NCI-H748 treated with DMSO at 0.1 percent for 48 hours (cell line): Measurements from ENCODE around the gene DPF3.
"Not testable (repeated sequence)": the region's sequence is repeated elsewhere in the genome, so short reads cannot be mapped to it uniquely, and the experiment has no call there.

Source experiments
- DNase-seq: peaks from one replicate; lab custom pipeline; 2025; lab: John Stamatoyannopoulos, UW

The DPF3 gene

DNA sequence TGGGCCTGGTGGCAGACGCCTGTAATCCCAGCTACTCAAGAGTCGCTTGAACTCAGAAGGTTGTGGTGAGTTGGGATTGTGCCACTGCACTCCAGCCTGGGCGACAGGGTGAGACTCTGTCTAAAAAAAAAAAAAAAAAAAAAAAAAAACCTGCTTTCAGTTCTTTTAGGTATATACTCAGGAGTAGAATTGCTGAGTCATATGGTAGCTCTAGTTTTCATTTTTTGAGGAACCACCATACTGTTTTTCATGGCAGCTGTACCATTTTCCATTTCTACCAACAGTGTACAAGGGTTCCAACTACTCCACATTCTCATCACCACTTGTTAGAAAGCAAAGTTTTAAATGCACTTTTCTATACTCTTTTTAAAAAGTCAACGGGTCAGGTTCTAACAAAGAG lies 119.8 kb downstream of the DPF3 start:
- no peak for DNase-seq

DNA sequence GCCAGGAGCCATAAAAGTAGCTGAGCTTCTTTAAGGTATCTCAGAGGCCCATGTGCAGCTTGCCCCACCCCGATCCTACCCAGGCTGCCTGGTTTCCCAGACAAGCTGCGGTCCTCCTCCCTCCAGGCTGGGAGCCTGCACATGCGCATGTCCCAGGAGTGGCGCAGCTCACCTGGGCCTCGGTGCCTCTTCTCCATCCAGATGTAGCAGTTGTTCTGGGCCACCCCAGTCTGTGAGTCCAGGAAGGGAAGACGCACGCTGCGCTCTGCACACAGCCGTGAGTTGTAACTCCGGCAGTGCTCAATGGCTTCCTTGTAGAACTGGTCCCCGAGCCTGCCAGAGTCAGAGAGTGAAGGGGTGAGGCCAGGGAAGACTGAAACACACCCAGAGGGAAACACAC lies 122.3 kb downstream of the DPF3 start:
- DNase-seq = no peak

DNA sequence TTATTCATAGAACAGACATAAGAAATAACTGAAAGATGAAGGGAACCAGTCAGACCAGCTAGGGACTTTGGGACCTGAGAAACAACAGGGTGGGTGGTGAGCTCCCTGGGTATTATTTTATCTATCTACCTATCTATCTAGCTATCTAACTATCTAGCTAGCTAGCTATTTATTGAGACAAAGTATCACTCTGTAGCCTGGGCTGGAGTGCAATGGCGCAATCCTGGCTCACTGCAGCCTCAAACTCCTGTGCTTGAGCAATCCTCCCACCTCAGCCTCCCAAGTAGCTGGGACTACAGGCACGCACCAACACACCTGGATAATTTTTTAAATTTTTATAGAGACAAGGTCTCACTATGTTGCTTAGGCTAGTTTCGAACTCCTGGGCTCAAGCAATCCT lies 127.6 kb downstream of the DPF3 start:
- no peak for DNase-seq

DNA sequence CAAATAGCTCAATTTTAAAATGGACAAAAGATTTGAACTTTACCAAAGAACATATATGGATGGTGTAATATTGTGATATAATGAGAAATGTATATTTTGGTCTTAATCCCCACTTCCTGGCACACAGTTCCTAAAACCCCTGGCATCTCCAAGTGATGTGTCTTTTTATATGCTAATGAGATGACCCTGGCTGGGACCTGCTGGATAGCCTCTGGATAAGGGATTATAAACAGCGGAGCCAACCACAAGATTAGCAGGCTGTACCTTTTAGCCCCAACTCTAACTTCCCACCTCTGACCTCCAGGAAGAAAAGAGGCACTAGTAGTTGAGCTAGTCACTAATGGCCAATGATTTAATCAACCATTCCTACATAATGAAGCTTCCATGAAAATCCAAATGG lies 130.0 kb downstream of the DPF3 start:
- no peak for DNase-seq

DNA sequence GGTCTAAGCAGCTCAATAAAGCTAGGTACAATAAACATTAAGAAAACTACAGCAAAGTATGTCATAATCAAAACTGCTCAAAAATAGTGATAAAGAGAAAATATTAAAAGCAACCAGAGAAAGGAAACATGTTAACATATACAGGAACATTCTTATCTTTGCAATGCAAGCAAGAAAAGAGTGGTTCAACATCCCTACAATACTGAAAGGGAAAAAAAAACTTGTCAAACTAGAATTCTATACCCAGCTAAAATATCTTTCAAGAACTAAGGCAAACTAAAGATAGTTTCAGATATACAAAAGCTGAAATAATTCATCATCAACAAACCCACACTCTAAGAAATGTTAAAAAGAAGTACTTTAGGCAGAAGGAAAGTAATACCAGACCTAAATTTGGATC lies 134.2 kb downstream of the DPF3 start:
- DNase-seq = no peak

DNA sequence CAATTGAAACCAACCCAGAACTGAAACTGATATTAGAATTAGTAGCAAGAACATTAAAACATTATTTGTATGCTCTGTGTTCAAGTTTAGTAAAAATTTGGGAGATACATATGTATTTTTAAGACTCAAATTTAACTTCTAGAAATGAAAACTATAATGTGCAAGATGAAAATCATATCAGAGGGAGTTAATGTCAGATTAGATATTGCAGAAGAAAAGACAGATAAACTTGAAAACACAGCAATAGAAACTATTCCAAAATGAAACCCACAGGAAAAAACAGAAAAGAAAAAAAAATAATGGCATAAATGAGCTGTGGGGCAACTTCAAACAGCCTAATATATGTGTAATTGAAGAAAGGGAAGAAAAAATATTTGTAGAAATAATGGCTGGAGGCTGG lies 134.9 kb downstream of the DPF3 start:
- DNase-seq = no peak

DNA sequence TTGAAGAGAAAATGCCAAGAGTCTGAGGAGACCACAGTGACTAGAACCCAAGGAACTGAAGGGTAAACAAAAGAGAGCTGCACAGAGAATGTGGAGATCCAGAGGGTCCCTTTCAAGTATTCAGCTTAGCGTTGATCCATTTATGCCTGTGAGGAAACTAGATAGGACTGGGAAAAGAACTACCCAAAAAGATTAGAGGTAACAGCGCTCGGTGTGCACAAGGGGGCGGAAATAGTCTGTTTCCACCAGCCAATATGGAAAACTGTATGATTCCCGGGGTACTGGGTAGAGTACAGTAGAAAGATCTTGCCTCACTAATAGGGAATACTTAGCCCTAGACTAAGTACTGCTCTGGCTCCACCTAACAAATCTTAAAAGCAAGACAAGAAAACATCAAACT lies 135.5 kb downstream of the DPF3 start:
- DNase-seq = no peak

DNA sequence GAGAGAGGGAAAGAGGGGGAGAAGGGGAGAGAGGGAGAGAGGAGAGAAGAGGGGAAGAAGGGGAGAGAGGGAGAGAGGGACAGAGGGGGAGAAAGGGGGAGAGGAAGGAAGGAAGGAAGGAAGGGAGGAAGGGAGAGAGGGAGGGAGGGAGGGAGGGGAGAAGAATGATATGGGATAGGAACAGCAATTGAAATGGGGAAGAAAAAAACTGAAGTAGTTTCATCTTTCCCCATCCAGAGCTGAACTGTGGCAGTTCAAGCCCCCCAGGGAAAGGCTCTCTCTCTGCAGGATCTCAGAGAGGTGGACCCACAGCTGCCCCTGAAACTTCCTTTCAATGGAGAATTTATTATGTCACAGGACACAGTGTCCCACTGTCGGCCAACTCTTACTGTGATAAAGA lies 136.9 kb downstream of the DPF3 start:
- no peak for DNase-seq

DNA sequence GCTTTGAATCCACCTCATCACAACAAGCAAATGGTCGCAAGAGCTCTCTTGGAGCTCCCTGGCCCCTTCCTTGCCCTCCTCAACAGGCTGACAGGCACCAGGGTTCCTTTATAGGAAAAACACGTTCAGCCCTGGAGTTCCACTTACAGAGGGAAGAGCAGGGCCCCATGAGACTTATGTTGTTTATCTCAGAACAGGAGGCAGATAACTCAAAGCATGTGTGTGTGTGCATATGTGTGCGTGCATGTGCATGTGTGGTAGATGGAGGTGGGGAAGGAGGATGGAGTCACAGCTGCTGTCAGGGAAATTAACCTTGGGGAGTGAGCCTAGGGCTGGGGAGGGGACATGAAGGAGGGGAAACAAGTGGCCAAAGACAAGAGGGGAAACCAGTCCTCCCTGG lies 138.1 kb downstream of the DPF3 start:
- no peak for DNase-seq

DNA sequence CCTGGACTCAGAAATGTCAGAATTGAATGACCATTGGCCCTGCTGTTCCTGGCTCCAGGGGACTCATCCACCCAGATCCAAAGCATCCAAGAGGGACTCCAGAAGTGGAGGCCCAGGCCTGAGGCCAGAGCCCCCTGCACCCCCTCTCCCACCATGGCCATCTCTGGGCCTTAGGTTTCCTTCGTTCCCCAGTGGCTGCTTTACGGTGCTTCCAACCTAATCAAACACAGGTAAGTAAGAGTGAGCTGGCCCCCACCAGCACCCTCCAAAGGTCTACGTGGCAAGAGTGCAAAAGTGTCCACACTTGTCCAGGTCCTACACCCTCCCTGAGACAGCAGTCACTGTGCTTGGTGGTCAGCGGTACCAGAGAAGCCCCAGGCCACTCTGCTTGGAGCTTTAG lies 139.0 kb downstream of the DPF3 start:
- DNase-seq = no peak

DNA sequence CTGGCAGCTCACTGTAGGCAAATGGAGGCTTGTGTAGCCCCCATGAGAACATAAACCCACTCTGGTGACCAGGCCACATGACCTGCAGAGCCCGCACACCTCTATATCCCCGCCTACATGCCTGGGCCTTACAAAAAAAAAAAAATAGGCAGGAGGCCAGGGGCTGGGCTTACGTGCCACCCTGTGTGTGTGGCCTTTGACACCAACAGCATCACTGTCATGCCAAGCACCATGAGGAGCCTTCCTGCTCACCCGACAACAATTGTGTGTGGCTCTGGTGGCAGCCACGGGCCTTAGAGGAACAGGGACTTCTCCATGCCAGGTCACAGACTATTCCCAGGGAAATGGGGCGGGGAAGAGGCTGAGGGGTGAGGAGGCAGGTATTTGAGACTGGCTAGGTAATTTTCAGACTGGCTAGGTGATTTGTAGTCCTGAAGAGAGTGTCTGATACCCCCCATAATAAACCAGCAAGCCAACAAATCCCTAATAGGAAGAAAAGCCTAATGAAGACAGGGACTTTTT lies 140.0 kb downstream of the DPF3 start:
- DNase-seq = no peak

DNA sequence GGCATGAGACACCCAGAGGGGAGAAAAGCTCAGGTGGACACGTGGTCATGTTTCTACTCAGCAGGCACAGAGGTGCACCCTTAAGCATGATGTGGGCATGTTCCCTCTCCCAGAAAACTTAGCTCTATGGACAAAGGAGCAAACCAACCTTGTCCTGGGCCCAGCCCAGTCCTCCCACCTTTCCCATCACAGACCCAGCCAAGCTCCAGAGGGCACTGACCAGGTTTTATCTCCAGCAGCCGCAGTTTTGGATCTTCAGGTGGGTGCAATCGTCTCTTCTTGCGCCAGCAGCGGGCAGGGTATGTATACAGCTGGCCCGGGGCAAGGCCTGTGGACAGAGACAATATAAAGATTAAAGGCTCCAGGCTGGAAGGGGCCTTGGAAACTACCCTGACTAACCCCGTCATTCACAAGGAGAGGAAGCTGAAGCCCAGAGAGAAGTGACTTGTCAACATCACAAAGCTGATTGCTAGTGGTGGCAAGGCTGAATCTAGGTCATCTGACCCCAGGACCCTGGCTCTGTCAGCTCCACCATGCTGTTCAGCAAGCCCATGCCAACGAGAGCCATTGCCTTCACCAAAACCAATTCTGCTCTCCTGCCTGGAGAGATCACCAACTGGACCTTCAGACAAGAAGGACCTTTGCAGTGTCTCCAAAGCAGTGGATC lies 140.7 kb downstream of the DPF3 start:
- DNase-seq = no peak

DNA sequence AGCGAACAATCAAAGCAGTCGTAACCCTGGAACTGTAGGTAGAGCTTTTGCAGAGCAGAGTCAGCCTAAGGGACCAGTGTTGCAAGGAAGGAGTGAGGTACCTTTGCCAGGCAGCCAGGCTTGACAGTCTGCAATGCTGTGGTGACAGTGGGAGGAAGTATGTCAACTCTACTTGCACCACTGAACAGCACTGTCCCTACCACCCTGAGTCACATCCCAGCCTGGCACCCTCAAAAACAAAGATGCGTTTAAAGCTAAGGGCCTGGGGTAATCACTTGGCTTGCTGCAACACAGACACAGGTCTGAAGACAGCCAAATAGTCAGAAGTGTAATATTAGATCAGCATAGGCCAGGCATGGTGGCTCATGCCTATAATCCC lies 141.9 kb downstream of the DPF3 start:
- DNase-seq = no peak

DNA sequence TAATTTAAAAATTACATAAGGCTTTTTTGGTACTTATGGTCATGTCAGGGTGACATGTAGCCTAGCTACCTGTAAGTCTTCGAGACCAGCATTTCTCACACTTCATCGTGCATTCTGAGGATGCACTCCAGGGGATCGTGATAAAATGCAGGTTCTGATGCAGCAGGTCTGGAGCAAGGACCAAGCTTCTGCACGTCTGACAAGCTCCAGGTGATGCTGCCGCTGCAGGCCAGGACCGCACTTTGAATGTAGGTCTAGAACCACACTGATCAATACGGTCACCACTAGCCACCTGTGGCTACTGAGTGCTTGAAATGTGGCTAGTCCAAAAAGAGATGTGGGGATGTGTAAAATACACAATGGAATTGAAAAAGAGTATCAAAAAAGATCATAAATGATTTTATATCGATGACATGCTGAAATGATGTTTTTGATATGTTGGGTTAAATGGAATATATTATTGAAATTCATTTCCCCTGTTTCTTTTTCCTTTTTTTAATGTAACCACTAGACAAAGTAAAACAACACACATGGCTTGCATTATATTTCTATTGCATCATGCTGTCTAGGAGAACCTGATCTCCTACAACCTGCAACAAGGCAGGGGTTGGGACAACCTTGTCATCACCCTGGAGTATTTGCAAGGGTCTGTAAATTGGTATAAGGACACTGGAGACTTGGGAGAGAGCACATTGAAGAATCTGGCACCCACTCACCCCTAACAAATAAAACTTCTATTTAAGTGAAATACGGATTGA lies 142.4 kb downstream of the DPF3 start:
- no peak for DNase-seq

DNA sequence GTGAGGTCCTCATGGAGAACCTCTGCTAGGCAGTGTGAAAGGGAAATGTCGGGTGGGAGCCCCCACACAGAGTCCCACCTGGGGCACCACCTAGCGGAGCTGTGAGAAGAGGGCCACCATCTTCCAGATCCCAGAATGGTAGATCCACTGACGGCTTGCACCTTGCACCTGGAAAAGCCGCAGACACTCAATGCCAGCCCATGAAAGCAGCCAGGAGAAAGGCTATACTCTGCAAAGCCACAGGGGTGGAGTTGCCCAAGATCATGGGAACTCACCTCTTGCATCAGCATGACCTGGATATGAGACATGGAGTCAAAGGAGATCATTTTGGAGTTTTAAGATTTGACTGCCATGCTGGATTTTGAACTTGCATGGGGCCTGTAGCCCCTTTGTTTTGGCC lies 145.0 kb downstream of the DPF3 start:
- not testable (repeated sequence) for DNase-seq

DNA sequence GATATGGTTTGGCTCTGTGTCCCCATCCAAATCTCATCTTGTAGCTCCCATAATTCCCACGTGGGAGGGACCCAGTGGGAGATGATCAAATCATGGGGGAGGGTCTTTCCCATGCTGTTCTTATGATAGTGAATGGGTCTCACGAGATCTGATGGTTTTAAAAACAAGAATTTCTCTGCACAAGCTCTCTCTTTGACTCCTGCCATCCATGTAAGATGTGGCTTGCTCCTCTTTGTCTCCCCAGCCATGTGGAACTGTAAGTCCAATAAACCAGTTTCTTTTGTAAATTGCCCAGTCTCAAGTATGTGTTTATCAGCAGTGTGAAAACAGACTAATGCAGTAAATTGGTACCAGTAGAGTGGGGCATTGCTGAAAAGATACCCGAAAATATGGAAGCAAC lies 146.2 kb downstream of the DPF3 start:
- DNase-seq = no peak

DNA sequence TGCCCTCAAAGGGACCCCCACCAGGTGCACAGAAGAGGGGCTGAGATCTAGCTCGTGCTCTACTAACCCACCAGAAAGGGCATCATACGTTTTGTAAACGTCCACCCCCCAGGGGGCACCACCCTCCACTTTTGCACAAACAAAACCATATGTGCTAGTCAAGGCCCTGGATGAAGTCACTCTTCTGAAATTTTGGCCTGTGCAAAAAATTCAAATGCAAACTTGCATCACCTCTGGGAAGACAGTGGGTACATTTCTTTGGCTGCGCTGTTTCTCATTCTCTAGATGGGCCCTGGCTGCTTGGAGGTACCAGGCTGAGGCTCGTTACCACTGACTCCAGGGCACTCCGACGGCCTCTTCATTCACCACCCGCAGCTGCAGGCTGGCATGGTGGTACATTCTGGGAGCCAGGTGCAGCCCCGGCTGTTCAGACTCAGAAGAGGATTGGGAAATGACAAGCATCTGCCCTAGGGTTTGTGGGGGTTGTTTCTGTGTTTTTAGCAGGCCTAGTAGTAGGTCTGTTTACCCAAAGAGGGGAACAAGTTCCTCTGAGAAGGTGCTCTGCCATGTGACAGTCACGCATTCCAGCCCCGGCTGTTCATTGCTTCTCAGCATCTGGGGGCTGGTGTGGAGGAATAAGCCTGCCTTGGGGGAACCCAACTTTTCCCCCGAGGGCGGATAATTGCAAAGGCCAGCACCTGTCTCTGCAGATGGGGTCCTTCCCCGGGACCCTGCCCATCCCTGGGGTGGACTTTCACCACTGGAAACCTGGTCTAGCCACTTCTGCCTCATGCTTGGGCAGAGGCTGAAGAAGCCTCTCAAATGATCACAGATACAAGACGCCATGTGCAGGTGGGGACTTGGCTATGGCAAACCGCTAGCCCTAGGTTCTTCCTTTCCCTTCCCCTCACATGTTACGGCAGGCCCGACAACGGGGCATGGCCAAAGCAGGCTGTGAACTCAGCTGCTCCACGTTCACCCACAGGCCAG lies 147.6 kb downstream of the DPF3 start:
- DNase-seq = no peak

DNA sequence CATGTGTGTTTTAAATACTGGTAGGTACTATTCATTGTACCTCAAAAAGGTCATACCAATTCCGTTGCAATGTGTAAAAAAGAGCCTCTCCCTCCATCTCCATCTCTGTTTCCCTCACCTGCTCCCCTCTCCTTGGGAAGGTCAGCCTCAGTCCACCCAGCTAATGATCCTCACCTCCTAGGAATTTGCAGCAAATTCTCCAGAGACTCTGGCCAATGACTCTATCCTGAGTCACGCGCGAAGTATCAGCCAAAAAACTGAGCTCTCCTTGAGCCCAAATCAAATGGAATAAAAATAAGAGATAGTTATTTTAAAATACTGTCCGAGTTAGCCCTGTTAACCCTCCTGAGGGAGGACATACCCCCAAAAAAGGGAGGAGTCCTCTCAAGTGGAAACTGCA lies 148.4 kb downstream of the DPF3 start:
- no peak for DNase-seq

DNA sequence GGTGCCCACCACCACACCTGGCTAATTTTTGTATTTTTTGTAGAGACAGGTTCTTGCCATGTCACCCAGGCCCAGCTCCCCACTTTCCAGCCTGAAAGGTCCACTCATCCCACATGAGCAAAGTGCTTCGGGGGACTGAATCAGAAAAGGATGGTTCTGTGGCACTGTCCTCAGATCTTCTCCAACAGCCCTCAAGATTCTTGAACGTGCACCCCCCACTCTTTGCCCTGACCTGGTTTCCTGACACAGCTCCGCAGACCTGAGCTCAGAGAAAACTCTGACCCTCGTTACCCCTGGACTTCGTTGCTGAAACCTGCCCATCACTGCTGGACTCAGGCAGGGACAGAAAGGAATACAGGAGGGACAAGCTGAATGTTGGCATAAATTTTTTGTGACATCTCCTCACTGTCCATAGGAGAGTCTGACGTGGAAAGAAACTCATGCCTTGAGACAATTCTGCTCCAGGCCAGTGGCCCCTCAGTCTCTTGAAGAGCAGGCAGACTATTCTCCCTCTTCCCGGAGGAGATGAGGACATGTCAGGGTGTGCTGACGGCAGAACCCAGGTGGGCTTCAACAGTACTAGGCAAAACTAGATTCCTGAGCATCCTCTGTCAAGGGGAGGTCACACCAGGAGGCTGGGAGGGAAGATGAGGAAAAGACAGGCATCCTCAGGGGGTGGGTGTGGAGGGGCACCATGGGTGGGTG lies 149.3 kb downstream of the DPF3 start:
- DNase-seq = no peak

DNA sequence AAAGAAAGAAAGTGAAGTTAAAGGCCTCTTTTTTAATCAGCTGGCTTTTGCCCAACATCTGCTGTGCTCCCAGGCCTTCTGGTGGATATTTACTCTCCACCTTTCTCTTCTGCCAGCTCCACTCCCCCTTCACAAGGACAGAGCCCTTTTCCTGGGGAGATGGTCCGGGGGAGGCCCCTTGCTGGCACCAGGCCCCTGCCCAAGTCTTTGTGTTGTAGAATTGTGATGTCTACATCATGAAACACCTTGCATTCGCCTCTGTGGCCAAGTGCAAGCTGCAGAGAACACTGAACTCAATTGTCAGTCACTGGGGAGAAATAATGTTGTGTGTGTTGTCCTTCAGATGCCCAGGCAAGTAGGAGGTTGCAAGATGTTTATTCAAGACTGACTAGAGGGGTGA lies 150.3 kb downstream of the DPF3 start:
- DNase-seq = no peak

DNA sequence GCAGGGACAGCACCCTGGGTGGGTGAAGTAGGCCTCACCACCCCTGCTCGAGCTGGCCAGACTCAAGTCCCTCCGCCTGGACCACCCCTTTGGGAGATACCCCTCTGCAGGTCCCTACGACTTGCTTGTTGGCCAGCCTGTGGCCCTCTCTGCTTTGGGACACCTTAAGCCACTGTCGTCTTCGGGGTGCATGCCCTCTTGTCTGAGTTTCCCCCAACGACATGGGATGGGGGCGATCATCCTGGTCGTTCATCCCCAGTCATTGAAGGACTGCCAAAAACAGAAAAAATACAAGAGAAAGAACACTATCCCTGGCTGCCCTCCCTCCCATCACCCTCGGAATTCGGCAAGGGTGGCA lies 151.1 kb downstream of the DPF3 start:
- DNase-seq = no peak
